Measurements from ENCODE around the gene SELENOV. TPM values are rescaled to one million over a fixed set of nuclear protein-coding genes. Genes with fewer than 3 reads are reported as not detected.

The SELENOV gene
- total RNA-seq, 1 experiment from 2014 or later, result not detected

GRCh38 chr19:39568604-39569003 is 53.7 kb downstream of the SELENOV start (continued):
- no peak for TF ChIP-seq ATF3 (IDR thresholded peaks at IDR 0.05)
- TF ChIP-seq JUND (IDR thresholded peaks at IDR 0.05), result no peak
- TF ChIP-seq EGR1 (IDR thresholded peaks at IDR 0.05; ENCODE audit: low read depth), result no peak
- TF ChIP-seq ELF1 (IDR thresholded peaks at IDR 0.05; ENCODE audit: borderline replicate concordance, low read depth), result no peak
- no peak for TF ChIP-seq EZH2 (IDR thresholded peaks at IDR 0.05)
- TF ChIP-seq EZH2phosphoT487 (IDR thresholded peaks at IDR 0.05; ENCODE audit: borderline replicate concordance), result no peak
- no peak for TF ChIP-seq SRF (IDR thresholded peaks at IDR 0.05; ENCODE audit: low read depth)

Other genes starting within 250 kb of the SELENOV start
- not detected for gene IFNL2, start 246.7 kb upstream of the SELENOV start, total RNA-seq (2021; ENCODE audit: unreplicated experiment)
- not detected for gene IFNL1, start 218.7 kb upstream of the SELENOV start, total RNA-seq (2021; ENCODE audit: unreplicated experiment)
- gene LRFN1, start 194.3 kb upstream of the SELENOV start, total RNA-seq (2021; ENCODE audit: unreplicated experiment), result 13.8 TPM
- gene GMFG, start 179.1 kb upstream of the SELENOV start, total RNA-seq (2021; ENCODE audit: unreplicated experiment), result 0.61 TPM
- gene SAMD4B, start 172.7 kb upstream of the SELENOV start, total RNA-seq (2021; ENCODE audit: unreplicated experiment), result 127 TPM
- gene PAF1, start 124.0 kb upstream of the SELENOV start, total RNA-seq (2021; ENCODE audit: unreplicated experiment), result 53.5 TPM
- gene MED29, start 123.8 kb upstream of the SELENOV start, total RNA-seq (2021; ENCODE audit: unreplicated experiment), result 32.0 TPM
- 131 TPM for gene ZFP36, start 108.3 kb upstream of the SELENOV start, total RNA-seq (2021; ENCODE audit: unreplicated experiment)
- 29.0 TPM for gene PLEKHG2, start 102.5 kb upstream of the SELENOV start, total RNA-seq (2021; ENCODE audit: unreplicated experiment)
- 3,365 TPM for gene RPS16, start 79.2 kb upstream of the SELENOV start, total RNA-seq (2021; ENCODE audit: unreplicated experiment)
- 120 TPM for gene SUPT5H, start 69.6 kb upstream of the SELENOV start, total RNA-seq (2021; ENCODE audit: unreplicated experiment)
- 111 TPM for gene TIMM50, start 34.3 kb upstream of the SELENOV start, total RNA-seq (2021; ENCODE audit: unreplicated experiment)
- 0.17 TPM for gene DLL3, start 16.2 kb upstream of the SELENOV start, total RNA-seq (2021; ENCODE audit: unreplicated experiment)
- 1.2 TPM for gene EID2B, start 17.7 kb downstream of the SELENOV start, total RNA-seq (2021; ENCODE audit: unreplicated experiment)
- 11.7 TPM for gene EID2, start 25.0 kb downstream of the SELENOV start, total RNA-seq (2021; ENCODE audit: unreplicated experiment)
- gene LGALS13, start 87.4 kb downstream of the SELENOV start, total RNA-seq (2021; ENCODE audit: unreplicated experiment), result not detected
- gene LGALS16, start 140.8 kb downstream of the SELENOV start, total RNA-seq (2021; ENCODE audit: unreplicated experiment), result not detected
- not detected for gene LGALS14, start 189.3 kb downstream of the SELENOV start, total RNA-seq (2021; ENCODE audit: unreplicated experiment)
- not detected for gene CLC, start 222.9 kb downstream of the SELENOV start, total RNA-seq (2021; ENCODE audit: unreplicated experiment)

All from HCT116 (cell line).